Lung (tissue), 12 donors: ENCODE results near the gene GPS1. TPM values are rescaled to one million over a fixed set of nuclear protein-coding genes. Genes with fewer than 3 reads are reported as not detected.
A peak's percentile ranks its signal among the peaks of the same experiment; 100 is the strongest.

Experiments used
- ATAC-seq: fragments of 200-7000 bp; cut with Tn5 transposase; one replicate; pipeline ENCODE4 v1.9.1; 2020; ENCODE audit warnings: moderate number of reproducible peaks; ENCODE audit not compliant: insufficient read depth, low FRiP score
- DNase-seq, 3 donors: peaks; one replicate each; pipeline ENCODE4 v3.0.0-alpha.2; 2013 to 2017
- H3K27ac ChIP-seq, 2 donors: one replicate each; pipeline ENCODE4 v1.5.1; 2013; ENCODE audit warnings: mild to moderate bottlenecking in 2 of 2, moderate library complexity in 2 of 2, control low read depth in 1 of 2, inconsistent platforms in 1 of 2, low read depth in 1 of 2, low read length in 1 of 2
- H3K27me3 ChIP-seq, 3 donors: one replicate each; pipeline ENCODE4 v1.5.1; 2013; ENCODE audit warnings: low read length in 2 of 3; ENCODE audit not compliant: control insufficient read depth in 3 of 3, insufficient read depth in 3 of 3
- H3K36me3 ChIP-seq, 4 donors: one replicate each; pipeline ENCODE4 v1.5.1; 2013; ENCODE audit warnings: low read length in 4 of 4, mild to moderate bottlenecking in 1 of 4, moderate library complexity in 1 of 4; ENCODE audit not compliant: control insufficient read depth in 4 of 4, insufficient read depth in 4 of 4
- H3K4me1 ChIP-seq, 5 donors: one replicate each; pipeline ENCODE4 v1.5.1; 2013; ENCODE audit warnings: low read length in 5 of 5, mild to moderate bottlenecking in 2 of 5, moderate library complexity in 1 of 5; ENCODE audit not compliant: control insufficient read depth in 5 of 5, insufficient read depth in 5 of 5
- H3K4me3 ChIP-seq: one replicate; pipeline ENCODE4 v1.5.1; 2013; ENCODE audit warnings: mild to moderate bottlenecking, control low read depth, moderate library complexity
- H3K9ac ChIP-seq, 2 donors: one replicate each; pipeline ENCODE4 v1.5.1; 2013; ENCODE audit warnings: low read length in 2 of 2, control low read depth in 1 of 2; ENCODE audit not compliant: insufficient read depth in 1 of 2
- H3K9me3 ChIP-seq, 4 donors: one replicate each; pipeline ENCODE4 v1.5.1; 2013; ENCODE audit warnings: low read length in 3 of 4, mild to moderate bottlenecking in 1 of 4, moderate library complexity in 1 of 4; ENCODE audit not compliant: control insufficient read depth in 4 of 4, insufficient read depth in 3 of 4
- WGBS, 2 donors: extraction: QIAGEN DNeasy Blood & Tissue Kit; methylation state at CpG; one replicate each; pipeline ENCODE4 v1.1.7; 2013; 5-methylcytosine and 5-hydroxymethylcytosine counted together
- polyA plus RNA-seq, 2 donors: library from polyadenylated mRNA; stranded (reverse); fragments of 200-250 nt; gene quantifications; one replicate each; pipeline ENCODE4 v1.2.1, GENCODE V29; 2013
- total RNA-seq, 2 donors: library from RNA; depleted of rRNA in 1 of 2; stranded (reverse); fragments of >200 nt in 1 of 2; gene quantifications; one replicate each; pipeline ENCODE4 v1.2.1, GENCODE V29; 2014 to 2021
- TF ChIP-seq, protein P1 (sequence below): IDR thresholded peaks from 2 replicates; pipeline ENCODE4 v1.5.1; 2012; ENCODE audit warnings: mild to moderate bottlenecking; ENCODE audit errors: control extremely low read depth, extremely low read depth
- donor health status: control.
- donor health status: control.
- donor health status: Bipolar disorder and iron deficiency.
- donor health status: healthy.
- donor health status: DM: yes; HTN: yes; CAD: no.

Gene GPS1
- total and polyA plus RNA-seq, 4 donors, result 71.0 to 102 (median 89.4) TPM

DNA sequence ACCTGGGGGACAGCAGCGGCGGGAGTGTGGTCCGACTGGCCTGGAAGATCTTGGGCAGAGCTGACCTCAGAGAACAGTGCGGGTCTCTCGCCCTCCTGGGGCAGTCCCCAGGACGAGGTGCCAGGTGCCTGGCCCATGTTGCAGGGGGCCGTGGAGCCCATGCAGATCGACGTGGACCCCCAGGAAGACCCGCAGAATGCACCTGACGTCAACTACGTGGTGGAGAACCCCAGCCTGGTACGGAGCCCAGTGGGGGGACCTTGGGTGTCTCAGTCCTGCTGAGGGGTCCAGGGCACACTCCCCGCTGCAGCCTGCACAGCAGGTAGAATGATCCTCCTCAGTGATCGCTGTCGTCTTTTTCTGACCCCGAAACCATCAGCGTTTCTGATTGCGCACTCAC lies 1.4 kb downstream of the GPS1 start:
- TF ChIP-seq, protein P1, sequence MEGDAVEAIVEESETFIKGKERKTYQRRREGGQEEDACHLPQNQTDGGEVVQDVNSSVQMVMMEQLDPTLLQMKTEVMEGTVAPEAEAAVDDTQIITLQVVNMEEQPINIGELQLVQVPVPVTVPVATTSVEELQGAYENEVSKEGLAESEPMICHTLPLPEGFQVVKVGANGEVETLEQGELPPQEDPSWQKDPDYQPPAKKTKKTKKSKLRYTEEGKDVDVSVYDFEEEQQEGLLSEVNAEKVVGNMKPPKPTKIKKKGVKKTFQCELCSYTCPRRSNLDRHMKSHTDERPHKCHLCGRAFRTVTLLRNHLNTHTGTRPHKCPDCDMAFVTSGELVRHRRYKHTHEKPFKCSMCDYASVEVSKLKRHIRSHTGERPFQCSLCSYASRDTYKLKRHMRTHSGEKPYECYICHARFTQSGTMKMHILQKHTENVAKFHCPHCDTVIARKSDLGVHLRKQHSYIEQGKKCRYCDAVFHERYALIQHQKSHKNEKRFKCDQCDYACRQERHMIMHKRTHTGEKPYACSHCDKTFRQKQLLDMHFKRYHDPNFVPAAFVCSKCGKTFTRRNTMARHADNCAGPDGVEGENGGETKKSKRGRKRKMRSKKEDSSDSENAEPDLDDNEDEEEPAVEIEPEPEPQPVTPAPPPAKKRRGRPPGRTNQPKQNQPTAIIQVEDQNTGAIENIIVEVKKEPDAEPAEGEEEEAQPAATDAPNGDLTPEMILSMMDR, result no peak
- Histone ChIP-seq H3K4me1 (peaks cover 0 to 24% (median 8%) of the 10 kb centered on the region in 5 donors), H3K4me3 (no peak overlapping the region), H3K27me3 (no peaks in the 10 kb centered on the region), H3K27ac (no peak overlapping the region), H3K36me3 (peaks cover 5 to 59% (median 16%) of the 10 kb centered on the region in 4 donors), H3K9me3 (no peaks in the 10 kb centered on the region), H3K9ac (no peak overlapping the region)
- 88 to 95% methylated on average over 19 of the region's 19 CpGs for WGBS, 2 donors
- DNase-seq (peak in 1 of 3 donors; percentile 9), ATAC-seq (no peak)

DNA sequence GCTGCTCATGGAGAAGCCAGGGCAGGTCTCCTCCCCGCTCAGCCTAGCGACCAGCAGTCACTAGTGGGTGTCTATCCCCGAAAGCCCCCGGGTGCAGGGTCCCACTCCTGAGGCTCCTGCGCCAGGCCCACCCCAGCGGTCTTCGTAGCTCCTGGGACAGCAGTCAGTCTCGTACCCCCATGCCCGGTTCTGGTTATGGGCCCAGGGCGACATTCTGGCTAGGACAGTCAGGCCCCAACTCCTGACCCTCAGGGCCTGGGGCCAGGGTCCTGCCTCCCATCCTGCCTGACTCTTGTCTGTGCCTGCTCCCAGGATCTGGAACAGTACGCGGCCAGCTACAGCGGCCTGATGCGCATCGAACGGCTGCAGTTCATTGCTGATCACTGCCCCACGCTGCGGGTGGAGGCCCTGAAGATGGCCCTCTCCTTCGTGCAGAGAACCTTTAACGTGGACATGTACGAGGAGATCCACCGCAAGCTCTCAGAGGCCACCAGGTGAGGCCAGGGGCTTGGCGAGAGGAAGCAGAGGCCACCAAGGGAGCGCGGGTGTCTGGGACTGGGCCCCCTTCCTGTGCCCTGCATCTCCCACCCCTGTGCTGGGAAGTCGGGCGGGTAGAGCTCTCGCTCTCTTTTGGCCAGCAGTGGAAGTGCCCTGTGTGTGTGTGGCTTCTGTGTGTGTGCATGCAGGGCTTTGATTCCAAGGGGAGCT lies 2.0 kb downstream of the GPS1 start:
- Histone ChIP-seq H3K4me1 (peaks cover 0 to 24% (median 8%) of the 10 kb centered on the region in 5 donors), H3K9me3 (no peaks in the 10 kb centered on the region), H3K27ac (no peak overlapping the region), H3K27me3 (no peaks in the 10 kb centered on the region), H3K4me3 (no peak overlapping the region), H3K9ac (no peak overlapping the region), H3K36me3 (peaks cover 5 to 59% (median 16%) of the 10 kb centered on the region in 4 donors)
- peak in 1 of 3 donors; percentile 5 for DNase-seq
- TF ChIP-seq, protein P1, result no peak
- ATAC-seq, result no peak
- 94 to 95% methylated on average over 28 of the region's 28 CpGs for WGBS, 2 donors

DNA sequence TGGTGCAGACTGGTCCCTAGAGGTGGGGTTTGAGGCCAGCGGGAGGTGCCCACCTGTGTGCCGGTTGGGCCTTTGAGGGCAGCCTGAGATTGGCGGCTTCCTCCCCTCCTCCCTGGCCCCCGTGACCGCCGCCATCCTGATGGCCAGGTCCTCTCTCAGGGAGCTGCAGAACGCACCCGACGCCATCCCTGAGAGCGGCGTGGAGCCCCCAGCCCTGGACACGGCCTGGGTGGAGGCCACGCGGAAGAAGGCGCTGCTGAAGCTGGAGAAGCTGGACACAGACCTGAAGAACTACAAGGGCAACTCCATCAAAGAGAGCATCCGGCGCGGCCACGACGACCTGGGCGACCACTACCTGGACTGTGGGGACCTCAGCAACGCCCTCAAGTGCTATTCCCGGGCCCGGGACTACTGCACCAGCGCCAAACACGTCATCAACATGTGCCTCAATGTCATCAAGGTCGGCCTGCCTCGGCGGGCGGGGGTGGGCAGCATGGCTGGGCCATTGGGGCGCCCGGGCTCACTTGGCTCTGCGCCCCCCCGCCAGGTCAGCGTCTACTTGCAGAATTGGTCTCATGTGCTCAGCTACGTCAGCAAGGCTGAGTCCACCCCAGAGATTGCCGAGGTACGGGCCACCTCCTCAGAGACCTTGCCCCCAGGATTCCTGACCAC lies 2.8 kb downstream of the GPS1 start:
- Histone ChIP-seq H3K9ac (no peak overlapping the region), H3K4me1 (peaks cover 0 to 24% (median 8%) of the 10 kb centered on the region in 5 donors), H3K27ac (no peak overlapping the region), H3K36me3 (peaks cover 5 to 62% (median 16%) of the 10 kb centered on the region in 4 donors), H3K27me3 (no peaks in the 10 kb centered on the region), H3K4me3 (no peak overlapping the region), H3K9me3 (no peaks in the 10 kb centered on the region)
- DNase-seq (no peak), ATAC-seq (no peak)
- WGBS, 2 donors, result 94 to 95% methylated on average over 35 to 38 of the region's 38 CpGs
- TF ChIP-seq, protein P1, result no peak
